ENCODE data around the gene KAZN.

KAZN gene

GRCh38 chr1:14889825-14890440 lies 291.4 kb downstream of the KAZN start:
- Mint-ChIP-seq H3K4me1 (ENCODE audit: low read depth in 2 of 2) (peaks cover 0 to 1% of the 10 kb centered on the region in 2 donors), H3K27me3 (peaks cover 36 to 67% of the 10 kb centered on the region in 2 donors), H3K9me3 (no peaks in the 10 kb centered on the region), H3K4me3 (no peak overlapping the region), H3K36me3 (ENCODE audit: insufficient read depth) (no peaks in the 10 kb centered on the region), H3K27ac (no peak overlapping the region)
- ATAC-seq (replicated peaks) = no peak
- DNase-seq = no peak

DNA sequence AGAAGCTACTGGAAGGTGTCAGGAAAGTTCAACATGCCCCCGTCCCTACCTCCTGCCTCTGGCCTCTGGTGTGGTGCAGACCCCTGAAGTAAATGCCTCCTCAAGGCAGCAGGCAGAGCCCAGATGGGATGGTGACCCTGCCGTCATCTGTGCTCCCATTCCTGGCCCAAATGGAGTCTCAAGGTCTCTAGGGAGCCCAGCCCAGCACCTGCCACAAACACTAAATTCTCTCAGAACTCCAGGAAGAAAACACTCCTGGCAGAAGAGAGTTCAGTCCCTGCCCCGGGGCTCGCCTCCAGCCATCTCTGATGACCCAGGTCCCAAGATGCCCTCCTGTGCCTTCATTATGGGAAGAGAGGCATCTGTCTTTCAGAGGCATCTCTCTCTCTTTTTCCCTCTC lies 293.5 kb downstream of the KAZN start:
- H3K9me3 Mint-ChIP-seq = no peaks in the 10 kb centered on the region
- no peak for ATAC-seq (replicated peaks)
- no peaks in the 10 kb centered on the region for H3K36me3 Mint-ChIP-seq (ENCODE audit: insufficient read depth)
- peaks cover 49 to 73% of the 10 kb centered on the region in 2 donors for H3K27me3 Mint-ChIP-seq
- no peak overlapping the region for H3K4me3 Mint-ChIP-seq
- peaks cover 0 to 1% of the 10 kb centered on the region in 2 donors for H3K4me1 Mint-ChIP-seq (ENCODE audit: low read depth in 2 of 2)
- no peak overlapping the region for H3K27ac Mint-ChIP-seq
- DNase-seq = no peak

DNA sequence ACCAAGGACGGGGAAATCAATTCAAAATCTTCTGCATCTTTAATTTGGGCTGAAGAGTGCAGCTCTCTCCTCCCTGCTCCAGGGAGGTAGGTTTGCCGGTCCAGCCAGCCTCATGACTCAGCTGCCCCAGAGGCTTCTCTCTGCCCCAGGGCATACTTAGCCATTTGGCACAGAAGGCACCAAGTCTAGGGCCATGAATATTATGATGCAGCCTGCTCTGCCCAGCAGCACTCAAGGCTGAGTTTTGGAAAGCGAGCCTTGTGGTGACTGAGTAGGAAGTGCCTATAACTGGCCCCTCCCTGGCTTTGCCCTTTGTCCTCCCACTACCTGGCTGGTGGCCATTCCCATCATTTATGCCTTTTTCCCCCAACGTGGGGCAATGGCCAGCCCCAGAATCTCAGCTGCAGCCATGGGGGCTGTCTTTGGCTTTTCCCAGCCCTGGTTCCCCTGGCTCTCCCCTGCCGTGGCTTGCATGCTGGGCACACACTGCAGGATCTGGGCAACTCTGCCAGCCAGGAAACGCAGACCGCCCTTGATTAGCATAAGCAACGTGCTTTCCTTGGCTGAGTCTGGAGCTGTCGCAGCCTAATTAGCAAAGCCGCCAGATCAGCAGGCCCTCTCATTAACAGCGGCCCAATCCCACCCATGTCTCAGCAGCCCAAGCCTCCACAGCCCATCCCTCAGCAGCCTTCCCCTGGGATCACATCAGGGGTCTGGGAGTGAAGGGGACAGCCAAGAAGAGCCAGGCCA lies 296.5 kb downstream of the KAZN start:
- Mint-ChIP-seq H3K4me3 (no peak overlapping the region), H3K36me3 (ENCODE audit: insufficient read depth) (no peaks in the 10 kb centered on the region), H3K9me3 (no peaks in the 10 kb centered on the region), H3K4me1 (ENCODE audit: low read depth in 2 of 2) (peaks cover 0 to 1% of the 10 kb centered on the region in 2 donors), H3K27me3 (peaks cover 57 to 84% of the 10 kb centered on the region in 2 donors), H3K27ac (no peak overlapping the region)
- DNase-seq (no peak), ATAC-seq (replicated peaks) (no peak)

GRCh38 chr1:14895727-14896126 lies 297.2 kb downstream of the KAZN start:
- H3K4me3 Mint-ChIP-seq = no peak overlapping the region
- no peaks in the 10 kb centered on the region for H3K9me3 Mint-ChIP-seq
- ATAC-seq (replicated peaks) (no peak), DNase-seq (no peak)
- H3K4me1 Mint-ChIP-seq (ENCODE audit: low read depth in 2 of 2) = peaks cover 0 to 1% of the 10 kb centered on the region in 2 donors
- no peaks in the 10 kb centered on the region for H3K36me3 Mint-ChIP-seq (ENCODE audit: insufficient read depth)
- no peak overlapping the region for H3K27ac Mint-ChIP-seq
- peaks cover 61 to 91% of the 10 kb centered on the region in 2 donors for H3K27me3 Mint-ChIP-seq

DNA sequence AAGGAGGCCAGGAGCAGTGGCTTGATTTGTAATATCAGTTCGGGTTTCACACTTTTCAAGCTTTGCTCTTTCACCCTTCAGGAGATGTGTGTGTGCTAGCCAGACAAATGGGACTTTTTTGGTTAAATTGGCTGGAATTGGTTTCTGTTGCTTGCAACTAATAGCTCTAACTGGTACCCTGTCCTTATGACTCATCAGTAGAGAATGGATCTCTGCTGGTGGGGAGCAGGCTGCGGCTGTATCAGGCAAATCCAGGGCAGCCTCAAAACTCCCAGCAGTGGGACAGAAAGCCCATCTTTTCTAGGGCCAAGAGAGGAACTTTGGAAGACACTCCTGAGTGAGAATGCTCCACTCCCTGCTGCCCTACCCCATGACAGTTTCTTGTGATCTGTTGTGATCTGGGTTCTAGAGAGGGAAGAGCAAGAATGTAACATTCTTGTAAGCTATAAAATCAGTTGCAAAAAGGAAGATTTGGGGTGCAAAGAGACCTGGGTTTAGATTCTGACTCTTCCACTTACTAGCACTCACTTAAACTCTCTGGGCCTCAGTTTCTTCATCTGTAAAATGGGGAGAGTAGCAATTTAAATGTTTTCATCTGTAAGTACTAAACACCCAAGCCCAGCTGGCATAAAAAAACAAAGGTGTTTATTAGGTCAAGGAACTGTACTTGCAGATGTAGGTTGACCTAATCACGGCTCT lies 298.0 kb downstream of the KAZN start:
- peaks cover 0 to 1% of the 10 kb centered on the region in 2 donors for H3K4me1 Mint-ChIP-seq (ENCODE audit: low read depth in 2 of 2)
- no peaks in the 10 kb centered on the region for H3K36me3 Mint-ChIP-seq (ENCODE audit: insufficient read depth)
- DNase-seq (no peak), ATAC-seq (replicated peaks) (no peak)
- H3K27ac Mint-ChIP-seq = no peak overlapping the region
- no peak overlapping the region for H3K4me3 Mint-ChIP-seq
- peaks cover 66 to 99% of the 10 kb centered on the region in 2 donors for H3K27me3 Mint-ChIP-seq
- H3K9me3 Mint-ChIP-seq = no peaks in the 10 kb centered on the region

DNA sequence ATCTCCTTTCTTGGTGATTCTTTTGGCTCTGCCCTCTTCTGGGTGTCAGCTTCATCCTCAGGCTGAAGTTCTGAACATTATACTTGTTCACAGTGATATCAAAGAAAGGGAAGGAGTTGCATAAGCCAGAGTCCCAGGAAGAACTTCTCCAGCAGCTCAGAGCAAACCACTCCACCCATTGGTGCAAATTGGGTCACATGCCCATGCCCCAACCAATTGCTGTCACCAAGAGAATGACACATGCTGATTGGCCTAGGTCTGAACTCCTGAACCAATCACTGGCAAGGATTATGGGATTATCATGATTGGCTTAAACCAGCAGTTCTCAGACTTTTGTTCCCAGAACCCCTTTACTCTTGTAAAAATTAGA lies 298.6 kb downstream of the KAZN start:
- Mint-ChIP-seq H3K27ac (no peak overlapping the region), H3K36me3 (ENCODE audit: insufficient read depth) (no peaks in the 10 kb centered on the region), H3K4me1 (ENCODE audit: low read depth in 2 of 2) (peaks cover 0 to 1% of the 10 kb centered on the region in 2 donors), H3K27me3 (peaks cover 66 to 98% of the 10 kb centered on the region in 2 donors), H3K4me3 (no peak overlapping the region), H3K9me3 (no peaks in the 10 kb centered on the region)
- no peak for ATAC-seq (replicated peaks)
- no peak for DNase-seq

DNA sequence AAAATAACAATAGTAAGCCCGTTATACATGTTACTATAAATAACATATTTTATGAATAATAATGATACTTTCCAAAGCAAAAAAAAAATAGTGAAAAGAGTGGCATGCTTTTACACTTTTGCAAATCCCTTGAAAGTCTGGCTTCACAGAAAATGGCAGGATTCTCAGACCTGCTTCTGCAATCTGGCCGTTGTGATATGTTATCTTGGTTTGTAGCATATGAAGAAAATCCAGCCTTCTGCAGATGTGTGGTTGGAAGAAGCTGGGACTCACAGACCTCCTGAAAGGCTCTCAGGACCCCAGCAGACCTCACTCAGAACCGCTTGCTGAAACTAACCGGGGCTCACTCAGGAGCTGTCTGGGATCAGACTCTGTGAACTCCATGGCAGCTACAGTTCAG lies 299.1 kb downstream of the KAZN start:
- Mint-ChIP-seq H3K4me3 (no peak overlapping the region), H3K27ac (no peak overlapping the region), H3K27me3 (peaks cover 61 to 93% of the 10 kb centered on the region in 2 donors), H3K36me3 (ENCODE audit: insufficient read depth) (no peaks in the 10 kb centered on the region), H3K4me1 (ENCODE audit: low read depth in 2 of 2) (peaks cover 0 to 1% of the 10 kb centered on the region in 2 donors), H3K9me3 (no peaks in the 10 kb centered on the region)
- no peak for DNase-seq
- no peak for ATAC-seq (replicated peaks)

GRCh38 chr1:14897997-14898645 lies 299.6 kb downstream of the KAZN start:
- Mint-ChIP-seq H3K27me3 (peaks cover 56 to 87% of the 10 kb centered on the region in 2 donors), H3K4me3 (no peak overlapping the region), H3K27ac (no peak overlapping the region)

GRCh38 chr1:14899686-14900085 lies 301.2 kb downstream of the KAZN start:
- Mint-ChIP-seq H3K27ac (no peak overlapping the region), H3K36me3 (ENCODE audit: insufficient read depth) (no peaks in the 10 kb centered on the region), H3K27me3 (peaks cover 43 to 71% of the 10 kb centered on the region in 2 donors), H3K9me3 (no peaks in the 10 kb centered on the region), H3K4me1 (ENCODE audit: low read depth in 2 of 2) (no peaks in the 10 kb centered on the region), H3K4me3 (no peak overlapping the region)
- DNase-seq (no peak), ATAC-seq (replicated peaks) (no peak)

More at GRCh38 chr1:14897997-14898645, 299.6 kb downstream of the KAZN start:
- peaks cover 0 to 1% of the 10 kb centered on the region in 2 donors for H3K4me1 Mint-ChIP-seq (ENCODE audit: low read depth in 2 of 2)
- ATAC-seq (replicated peaks) = no peak
- H3K36me3 Mint-ChIP-seq (ENCODE audit: insufficient read depth) = no peaks in the 10 kb centered on the region
- no peaks in the 10 kb centered on the region for H3K9me3 Mint-ChIP-seq
- no peak for DNase-seq

GRCh38 chr1:14901371-14901954 lies 303.0 kb downstream of the KAZN start:
- ATAC-seq (replicated peaks) (no peak), DNase-seq (no peak)
- H3K27me3 Mint-ChIP-seq = peaks cover 34 to 54% of the 10 kb centered on the region in 2 donors
- no peaks in the 10 kb centered on the region for H3K36me3 Mint-ChIP-seq (ENCODE audit: insufficient read depth)
- H3K4me3 Mint-ChIP-seq = no peak overlapping the region
- no peak overlapping the region for H3K27ac Mint-ChIP-seq
- no peaks in the 10 kb centered on the region for H3K9me3 Mint-ChIP-seq
- H3K4me1 Mint-ChIP-seq (ENCODE audit: low read depth in 2 of 2) = no peaks in the 10 kb centered on the region

GRCh38 chr1:14903922-14904321 lies 305.4 kb downstream of the KAZN start:
- H3K27me3 Mint-ChIP-seq = peaks cover 30 to 41% of the 10 kb centered on the region in 2 donors
- no peak overlapping the region for H3K27ac Mint-ChIP-seq
- H3K36me3 Mint-ChIP-seq (ENCODE audit: insufficient read depth) = no peaks in the 10 kb centered on the region
- no peak for DNase-seq
- H3K4me3 Mint-ChIP-seq = no peak overlapping the region
- H3K4me1 Mint-ChIP-seq (ENCODE audit: low read depth in 2 of 2) = no peaks in the 10 kb centered on the region
- H3K9me3 Mint-ChIP-seq = no peaks in the 10 kb centered on the region
- ATAC-seq (replicated peaks) = no peak

GRCh38 chr1:14906665-14907064 lies 308.2 kb downstream of the KAZN start:
- H3K27ac Mint-ChIP-seq = no peak overlapping the region
- H3K9me3 Mint-ChIP-seq = no peaks in the 10 kb centered on the region
- no peak overlapping the region for H3K4me3 Mint-ChIP-seq
- no peaks in the 10 kb centered on the region for H3K4me1 Mint-ChIP-seq (ENCODE audit: low read depth in 2 of 2)
- DNase-seq (no peak), ATAC-seq (replicated peaks) (no peak)
- no peaks in the 10 kb centered on the region for H3K36me3 Mint-ChIP-seq (ENCODE audit: insufficient read depth)
- H3K27me3 Mint-ChIP-seq = peaks cover 11 to 13% of the 10 kb centered on the region in 2 donors

DNA sequence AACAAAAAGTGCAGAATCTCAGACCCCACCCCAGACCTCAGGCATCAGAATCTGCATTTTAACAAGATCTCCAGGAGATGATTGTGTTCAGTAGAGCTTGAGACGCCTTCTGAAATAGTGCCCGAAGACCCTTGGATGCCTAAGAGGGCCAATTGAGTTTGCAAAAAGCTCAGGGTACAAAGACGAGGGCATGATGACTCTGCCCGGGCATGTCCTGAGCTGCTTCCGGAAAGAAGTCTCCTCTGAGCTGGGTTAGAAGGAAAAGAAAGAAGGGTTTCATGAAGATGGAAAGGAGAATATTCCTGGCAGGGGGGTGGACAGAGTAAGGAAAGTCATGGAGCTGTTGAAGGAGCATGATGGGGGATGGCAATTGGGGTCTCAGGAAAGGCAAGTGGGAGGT lies 308.9 kb downstream of the KAZN start:
- Mint-ChIP-seq H3K27me3 (peaks cover 8 to 12% of the 10 kb centered on the region in 2 donors), H3K4me1 (ENCODE audit: low read depth in 2 of 2) (no peaks in the 10 kb centered on the region), H3K36me3 (ENCODE audit: insufficient read depth) (no peaks in the 10 kb centered on the region), H3K9me3 (no peaks in the 10 kb centered on the region), H3K4me3 (no peak overlapping the region), H3K27ac (no peak overlapping the region)
- DNase-seq (no peak), ATAC-seq (replicated peaks) (no peak)

Data from effector memory CD8-positive, alpha-beta T cell (primary cell).